Vagina (tissue), 2 donors: ENCODE data around the gene MFSD6L. TPM values are rescaled to one million over a fixed set of nuclear protein-coding genes. Genes with fewer than 3 reads are reported as not detected.
A peak's percentile ranks its signal among the peaks of the same experiment; 100 is the strongest.

Experiments
- DNase-seq, 2 donors: peaks; one replicate each; pipeline ENCODE4 v3.0.0-alpha.2; 2017; ENCODE audit errors: extremely low spot score in 2 of 2
- H3K27ac ChIP-seq: fragments of 200-600 bp; sonication (generic); one replicate; pipeline ENCODE4 v1.5.1; 2019
- H3K27me3 ChIP-seq: fragments of 200-600 bp; sonication (generic); one replicate; pipeline ENCODE4 v1.5.1; 2019
- H3K36me3 ChIP-seq, 2 donors: fragments of 200-600 bp; sonication (generic); one replicate each; pipeline ENCODE4 v1.5.1; 2017 to 2019
- H3K4me1 ChIP-seq: fragments of 200-600 bp; sonication (generic); one replicate; pipeline ENCODE4 v1.5.1; 2019
- H3K4me3 ChIP-seq, 2 donors: fragments of 200-600 bp; sonication (generic); 1 replicate in 1 of 2; 2 replicates in 1 of 2; pipeline ENCODE4 v1.5.1; 2016 to 2019
- H3K9me3 ChIP-seq: fragments of 200-600 bp; sonication (generic); one replicate; pipeline ENCODE4 v1.5.1; 2019
- CTCF ChIP-seq, 3 experiments: fragments of 450-650 bp in 2 of 3; fragments of 200-600 bp in 1 of 3; sonication (generic) in 1 of 3; IDR thresholded peaks; one replicate each; pipeline ENCODE4 v1.5.1; 2017 to 2019; ENCODE audit warnings: antibody characterized with exemption in 3 of 3, mild to moderate bottlenecking in 2 of 3, moderate library complexity in 2 of 3
- POLR2A ChIP-seq, 2 donors: fragments of 450-650 bp; IDR thresholded peaks; one replicate each; pipeline ENCODE4 v1.6.1; 2017; ENCODE audit warnings: antibody characterized with exemption in 2 of 2, mild to moderate bottlenecking in 2 of 2, moderate library complexity in 2 of 2
- POLR2AphosphoS5 ChIP-seq, 2 donors: sonication (generic); formaldehyde crosslinking; IDR thresholded peaks; one replicate each; pipeline ENCODE4 v1.9.0; 2017; ENCODE audit warnings: antibody characterized with exemption in 2 of 2, mild to moderate bottlenecking in 2 of 2, low read depth in 1 of 2; ENCODE audit not compliant: insufficient read depth in 1 of 2
- intact Hi-C: fragments of 100-400 bp; cut with DNase I; formaldehyde crosslinking; loops from one replicate; pipeline ENCODE4 v1.15.1; 2023
- total RNA-seq: library from RNA; depleted of rRNA; stranded (reverse); fragments of >200 nt; gene quantifications from one replicate; pipeline ENCODE4 v1.2.3, GENCODE V29; 2016

The MFSD6L gene
- total RNA-seq, 1 donor from 2014 or later, result not detected

GRCh38 chr17:8836821-8837562 lies 37.8 kb upstream of the MFSD6L start:
- Histone ChIP-seq H3K4me3 (no peak overlapping the region), H3K9me3 (no peaks in the 10 kb centered on the region), H3K36me3 (no peaks in the 10 kb centered on the region), H3K4me1 (no peaks in the 10 kb centered on the region), H3K27ac (no peak overlapping the region), H3K27me3 (no peaks in the 10 kb centered on the region)
- DNase-seq, result peak; percentile 52 to 72
- intact Hi-C loops, result no loop called here
- no peak for TF ChIP-seq POLR2A (IDR thresholded peaks at IDR 0.05)
- no peak for TF ChIP-seq POLR2AphosphoS5 (IDR thresholded peaks at IDR 0.05; ENCODE audit: insufficient read depth in 1 of 2, low read depth in 1 of 2)
- no peak for TF ChIP-seq CTCF (IDR thresholded peaks at IDR 0.05)

DNA sequence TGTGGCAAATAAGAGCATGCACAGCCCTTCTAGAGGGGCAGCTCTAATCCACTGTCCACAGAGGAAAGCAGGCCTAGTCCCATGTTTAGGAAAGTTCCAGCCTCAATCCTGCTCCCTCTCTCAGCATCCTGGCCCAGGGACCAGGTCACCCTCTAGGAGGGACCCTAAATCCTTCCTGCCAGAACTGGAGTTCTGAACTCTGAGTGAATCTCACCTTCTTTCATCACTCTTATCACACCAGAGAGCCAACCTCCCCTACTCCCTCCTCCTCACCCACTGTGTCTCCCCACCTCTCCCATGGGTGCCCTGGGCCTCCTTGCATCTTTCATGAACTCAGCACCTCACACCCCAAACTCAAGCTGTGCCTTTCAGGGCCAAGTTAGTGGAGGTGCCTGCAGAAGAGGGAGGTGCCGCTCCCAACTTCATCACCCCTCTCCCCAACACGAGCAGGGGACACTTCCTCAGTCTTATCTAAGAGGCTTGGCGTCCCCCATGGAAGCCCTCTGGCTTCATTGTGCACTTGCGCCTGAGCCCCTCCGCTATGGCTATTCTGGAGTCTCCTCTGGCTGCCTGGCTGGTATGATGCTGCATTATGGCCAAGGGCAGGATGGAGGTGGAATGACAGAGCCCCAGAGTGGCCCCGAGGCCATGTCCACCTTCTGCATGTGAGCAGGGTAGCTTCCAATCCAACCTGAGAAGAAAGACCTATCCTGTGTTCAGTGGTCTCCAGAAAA lies 36.6 kb upstream of the MFSD6L start:
- Histone ChIP-seq H3K36me3 (no peaks in the 10 kb centered on the region), H3K27me3 (no peaks in the 10 kb centered on the region), H3K4me1 (no peaks in the 10 kb centered on the region), H3K4me3 (no peak overlapping the region), H3K27ac (no peak overlapping the region), H3K9me3 (no peaks in the 10 kb centered on the region)
- intact Hi-C loops, result no loop called here
- no peak for TF ChIP-seq POLR2A (IDR thresholded peaks at IDR 0.05)
- TF ChIP-seq POLR2AphosphoS5 (IDR thresholded peaks at IDR 0.05; ENCODE audit: insufficient read depth in 1 of 2, low read depth in 1 of 2), result no peak
- no peak for TF ChIP-seq CTCF (IDR thresholded peaks at IDR 0.05)
- DNase-seq, result peak in 1 of 2 donors; percentile 58

DNA sequence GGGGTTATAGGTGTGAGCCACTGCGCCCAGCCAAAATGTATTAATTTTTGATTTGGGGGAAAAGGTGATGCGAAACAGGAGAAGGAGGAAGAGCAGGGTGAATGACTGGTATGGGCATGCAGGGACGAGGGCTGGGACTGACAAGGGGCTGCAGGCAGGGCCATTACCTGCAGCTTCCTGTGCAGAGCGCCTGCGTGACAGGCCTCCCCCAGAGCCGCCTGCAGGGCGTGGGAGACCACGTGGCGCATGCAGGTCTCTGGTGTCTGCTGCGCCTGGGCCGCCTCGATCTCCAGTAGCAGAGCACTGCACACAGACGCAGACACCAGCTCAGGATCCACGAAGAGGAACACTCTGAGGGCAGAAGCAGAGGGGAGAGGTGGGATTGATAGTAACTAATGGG lies 35.9 kb upstream of the MFSD6L start:
- H3K27ac ChIP-seq, result no peak overlapping the region
- no peaks in the 10 kb centered on the region for H3K36me3 ChIP-seq
- no peaks in the 10 kb centered on the region for H3K4me1 ChIP-seq
- no peak for TF ChIP-seq POLR2A (IDR thresholded peaks at IDR 0.05)
- no peak for TF ChIP-seq CTCF (IDR thresholded peaks at IDR 0.05)
- TF ChIP-seq POLR2AphosphoS5 (IDR thresholded peaks at IDR 0.05; ENCODE audit: insufficient read depth in 1 of 2, low read depth in 1 of 2), result no peak
- no peak overlapping the region for H3K4me3 ChIP-seq
- intact Hi-C loops, result no loop called here
- peak in 1 of 2 donors; percentile 20 for DNase-seq
- no peaks in the 10 kb centered on the region for H3K27me3 ChIP-seq
- no peaks in the 10 kb centered on the region for H3K9me3 ChIP-seq

GRCh38 chr17:8832711-8833352 lies 33.7 kb upstream of the MFSD6L start:
- Histone ChIP-seq H3K27ac (no peak overlapping the region), H3K9me3 (no peaks in the 10 kb centered on the region), H3K36me3 (no peaks in the 10 kb centered on the region), H3K4me1 (no peaks in the 10 kb centered on the region), H3K4me3 (no peak overlapping the region), H3K27me3 (no peaks in the 10 kb centered on the region)
- DNase-seq, result peak in 1 of 2 donors; percentile 16
- intact Hi-C loops, result no loop called here
- no peak for TF ChIP-seq POLR2A (IDR thresholded peaks at IDR 0.05)
- no peak for TF ChIP-seq POLR2AphosphoS5 (IDR thresholded peaks at IDR 0.05; ENCODE audit: insufficient read depth in 1 of 2, low read depth in 1 of 2)
- no peak for TF ChIP-seq CTCF (IDR thresholded peaks at IDR 0.05)
